HG03066 (cell line): ENCODE data around the gene TBC1D8B.
"Not testable (repeated sequence)": the region's sequence is repeated elsewhere in the genome, so short reads cannot be mapped to it uniquely, and the experiment has no call there.

ENCODE experiments used
- ATAC-seq: cut with Tn5 transposase; IDR thresholded peaks from one replicate; pipeline ENCODE4 v1.9.1; 2021; ENCODE audit warnings: low read depth; ENCODE audit not compliant: unreplicated experiment

Gene TBC1D8B

GRCh38 chrX:106802388-106803275 lies at the start of gene TBC1D8B:
TBC1D8B (plus strand) TSS chrX:106802673; CDS start chrX:106802854, 181 bp downstream.
- peak; percentile 94 for ATAC-seq

- not testable (repeated sequence) for ATAC-seq
Measured at GRCh38 chrX:106769288-106769687, 33.2 kb upstream of the TBC1D8B start.

GRCh38 chrX:106774981-106775380 lies 27.5 kb upstream of the TBC1D8B start:
- ATAC-seq = no peak

- ATAC-seq = no peak
Measured at GRCh38 chrX:106780264-106780663, 22.2 kb upstream of the TBC1D8B start.

- ATAC-seq = no peak
Measured at GRCh38 chrX:106780664-106781377, 21.7 kb upstream of the TBC1D8B start.

GRCh38 chrX:106783716-106784115 lies 18.8 kb upstream of the TBC1D8B start:
- no peak for ATAC-seq

GRCh38 chrX:106791495-106791894 lies 11.0 kb upstream of the TBC1D8B start:
- no peak for ATAC-seq

- no peak for ATAC-seq
Measured at GRCh38 chrX:106802063-106802387, 448 bp upstream of the TBC1D8B start.

- ATAC-seq = no peak
Measured at GRCh38 chrX:106811131-106811910, 8.8 kb downstream of the TBC1D8B start.

GRCh38 chrX:106812930-106813329 lies 10.5 kb downstream of the TBC1D8B start:
- ATAC-seq = not testable (repeated sequence)

- not testable (repeated sequence) for ATAC-seq
Measured at GRCh38 chrX:106814093-106814492, 11.6 kb downstream of the TBC1D8B start.

- no peak for ATAC-seq
Measured at GRCh38 chrX:106862972-106863688, 60.7 kb downstream of the TBC1D8B start.

- ATAC-seq = no peak
Measured at GRCh38 chrX:106863697-106864096, 61.2 kb downstream of the TBC1D8B start.

GRCh38 chrX:106872796-106873195 lies 70.3 kb downstream of the TBC1D8B start:
- ATAC-seq = not testable (repeated sequence)

- no peak for ATAC-seq
Measured at GRCh38 chrX:106874075-106874474, 71.6 kb downstream of the TBC1D8B start.

GRCh38 chrX:106875151-106875550 lies 72.7 kb downstream of the TBC1D8B start:
- no peak for ATAC-seq

- no peak for ATAC-seq
Measured at GRCh38 chrX:106889468-106889867, 87.0 kb downstream of the TBC1D8B start.

GRCh38 chrX:106891762-106892460 lies 89.4 kb downstream of the TBC1D8B start:
- ATAC-seq = no peak

- no peak for ATAC-seq
Measured at GRCh38 chrX:106894392-106894909, 92.0 kb downstream of the TBC1D8B start.
